ENCODE data around the gene ANKRD20A1.
"Not testable (repeated sequence)": the region's sequence is repeated elsewhere in the genome, so short reads cannot be mapped to it uniquely, and the experiment has no call there.

The ANKRD20A1 gene

GRCh38 chr9:67858871-67859270 is at the start of gene ANKRD20A1:
Gene ANKRD20A1, plus strand, starts transcription at chr9:67858931. Its CDS starts 496 bp downstream, at chr9:67859427.
- DNase-seq (ENCODE audit: low spot score) = not testable (repeated sequence)

- DNase-seq (ENCODE audit: low spot score) = not testable (repeated sequence)
These were observed 26.6 kb upstream of the ANKRD20A1 start for GRCh38 chr9:67832088-67832487.

Data from putamen (tissue), 1 donor.